Suppressor macrophage treated with lipopolysaccharide for 4 hours (primary cell): Measurements from ENCODE around the gene DPH7.
"Not testable (repeated sequence)": the region's sequence is repeated elsewhere in the genome, so short reads cannot be mapped to it uniquely, and the experiment has no call there.

Source experiments
- DNase-seq: peaks from one replicate; pipeline ENCODE4 v3.0.0-alpha.2; 2020

Gene DPH7

DNA sequence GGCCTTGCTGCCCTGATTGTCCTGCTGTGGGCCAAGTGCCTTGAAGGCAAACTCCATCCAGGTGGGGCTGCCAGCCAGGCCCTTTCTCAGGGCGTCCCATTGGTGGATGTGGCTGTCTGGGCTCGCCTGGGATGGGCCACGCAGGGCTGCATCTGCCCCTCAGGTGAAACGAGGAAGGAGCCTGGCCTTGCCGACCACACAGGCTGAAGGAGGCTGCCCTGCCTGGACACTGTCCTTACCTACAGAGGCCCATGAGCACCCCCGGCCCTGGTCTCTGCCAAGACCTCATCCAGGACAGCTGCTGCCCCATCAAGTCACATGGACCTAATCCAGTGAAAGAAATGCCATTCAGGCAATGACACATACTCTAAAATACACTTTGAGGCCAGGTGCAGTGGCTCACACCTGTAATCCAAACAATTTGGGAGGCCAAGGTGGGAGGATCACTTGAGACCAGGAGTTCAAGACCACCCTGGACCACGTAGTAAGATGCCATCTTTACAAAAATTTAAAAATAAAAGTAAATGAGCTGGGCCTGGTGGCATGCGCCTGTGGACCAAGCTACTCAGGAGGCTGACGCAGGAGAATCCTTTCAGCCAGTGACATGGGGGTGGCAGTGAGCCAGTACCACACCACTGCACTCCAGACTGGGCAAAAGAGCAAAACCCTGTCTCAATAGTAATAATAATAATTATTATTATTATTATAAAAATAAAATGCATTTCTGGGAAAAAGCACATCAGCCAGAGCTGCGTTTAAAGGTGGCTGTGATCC, 62.4 kb downstream of the DPH7 start:
- DNase-seq = no peak

DNA sequence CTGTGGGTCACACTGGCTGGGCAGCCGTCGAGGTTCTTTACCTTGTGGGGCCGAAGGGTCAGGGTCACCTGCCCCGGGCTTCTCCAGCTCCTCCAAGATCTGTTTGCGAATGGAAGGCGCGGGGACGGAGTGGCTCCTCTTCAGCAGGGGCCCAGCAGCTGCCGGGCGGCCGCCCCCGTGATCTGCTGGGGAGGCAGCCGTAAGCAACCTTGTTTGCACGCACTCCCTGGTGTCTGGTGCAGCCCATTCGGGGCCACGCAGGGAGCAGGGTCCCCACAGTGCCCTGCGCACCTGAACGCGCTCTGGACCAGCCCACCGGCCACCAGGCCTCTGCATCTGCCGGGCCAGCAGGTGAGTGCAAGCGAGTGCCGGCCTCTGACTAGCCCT, 63.4 kb downstream of the DPH7 start:
- DNase-seq = no peak

DNA sequence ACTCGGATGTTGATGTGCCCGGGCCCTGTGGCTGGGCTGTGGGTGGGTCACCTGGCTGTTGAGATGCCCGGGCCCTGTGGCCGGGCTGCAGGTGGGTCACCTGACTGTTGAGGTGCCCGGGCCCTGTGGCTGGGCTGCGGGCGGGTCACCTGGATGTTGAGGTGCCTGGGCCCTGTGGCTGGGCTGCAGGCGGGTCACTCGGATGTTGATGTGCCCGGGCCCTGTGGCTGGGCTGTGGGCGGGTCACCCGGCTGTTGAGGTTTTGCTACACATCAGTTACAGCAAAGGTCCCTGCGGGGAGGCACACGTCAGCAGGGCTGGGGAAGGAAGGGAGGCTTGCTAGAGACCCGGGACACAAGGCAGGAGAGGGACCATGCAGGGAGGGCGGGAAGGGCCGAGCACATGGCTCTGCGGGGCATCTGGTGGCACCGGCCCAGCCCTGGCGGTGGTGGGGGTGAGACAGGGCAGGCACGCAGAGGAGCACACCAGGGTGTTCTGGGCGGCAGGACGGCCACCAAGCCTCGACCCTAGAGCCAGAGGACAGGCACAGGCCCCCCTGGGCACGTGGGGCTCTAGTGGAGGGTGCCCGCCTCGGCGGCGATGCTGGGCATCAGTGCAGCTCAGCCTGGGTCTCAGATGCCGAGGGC, 63.9 kb downstream of the DPH7 start:
- DNase-seq = no peak

DNA sequence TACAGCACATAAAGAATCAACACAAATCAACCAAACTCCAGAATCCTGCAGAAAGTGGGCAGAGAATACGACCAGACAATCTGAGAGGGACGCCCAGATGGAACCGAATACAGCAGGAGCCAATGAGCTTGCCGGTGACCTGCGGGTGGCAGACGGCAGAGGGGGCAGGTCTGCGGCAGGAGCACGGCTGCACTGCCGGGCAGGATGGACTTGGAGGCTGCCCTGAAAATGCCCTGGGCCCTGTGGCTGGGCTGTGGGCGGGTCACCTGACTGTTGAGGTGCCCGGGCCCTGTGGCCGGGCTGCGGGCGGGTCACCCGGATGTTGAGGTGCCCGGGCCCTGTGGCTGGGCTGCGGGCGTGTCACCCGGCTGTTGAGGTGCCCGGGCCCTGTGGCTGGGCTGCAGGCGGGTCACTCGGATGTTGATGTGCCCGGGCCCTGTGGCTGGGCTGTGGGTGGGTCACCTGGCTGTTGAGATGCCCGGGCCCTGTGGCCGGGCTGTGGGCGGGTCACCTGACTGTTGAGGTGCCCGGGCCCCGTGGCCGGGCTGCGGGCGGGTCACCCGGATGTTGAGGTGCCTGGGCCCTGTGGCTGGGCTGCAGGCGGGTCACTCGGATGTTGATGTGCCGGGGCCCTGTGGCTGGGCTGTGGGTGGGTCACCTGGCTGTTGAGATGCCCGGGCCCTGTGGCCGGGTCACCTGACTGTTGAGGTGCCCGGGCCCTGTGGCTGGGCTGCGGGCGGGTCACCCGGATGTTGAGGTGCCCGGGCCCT, 64.7 kb downstream of the DPH7 start:
- not testable (repeated sequence) for DNase-seq

DNA sequence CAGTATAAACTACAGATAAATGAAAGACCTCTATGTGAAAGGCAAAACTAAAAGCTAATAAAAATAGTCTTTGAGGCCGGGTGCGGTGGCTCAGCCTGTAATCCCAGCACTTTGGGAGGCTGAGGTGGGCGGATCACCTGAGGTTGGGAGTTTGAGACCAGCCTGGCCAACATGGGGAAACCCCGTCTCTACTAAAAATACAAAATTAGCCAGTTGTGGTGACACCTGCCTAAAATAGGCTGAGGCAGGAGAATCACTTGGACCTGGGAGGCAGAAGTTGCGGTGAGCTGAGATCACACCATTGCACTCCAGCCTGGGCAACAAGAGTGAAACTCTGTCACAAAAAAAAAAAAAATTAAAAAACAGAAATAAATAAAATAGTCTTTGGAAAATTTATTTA, 65.6 kb downstream of the DPH7 start:
- not testable (repeated sequence) for DNase-seq

DNA sequence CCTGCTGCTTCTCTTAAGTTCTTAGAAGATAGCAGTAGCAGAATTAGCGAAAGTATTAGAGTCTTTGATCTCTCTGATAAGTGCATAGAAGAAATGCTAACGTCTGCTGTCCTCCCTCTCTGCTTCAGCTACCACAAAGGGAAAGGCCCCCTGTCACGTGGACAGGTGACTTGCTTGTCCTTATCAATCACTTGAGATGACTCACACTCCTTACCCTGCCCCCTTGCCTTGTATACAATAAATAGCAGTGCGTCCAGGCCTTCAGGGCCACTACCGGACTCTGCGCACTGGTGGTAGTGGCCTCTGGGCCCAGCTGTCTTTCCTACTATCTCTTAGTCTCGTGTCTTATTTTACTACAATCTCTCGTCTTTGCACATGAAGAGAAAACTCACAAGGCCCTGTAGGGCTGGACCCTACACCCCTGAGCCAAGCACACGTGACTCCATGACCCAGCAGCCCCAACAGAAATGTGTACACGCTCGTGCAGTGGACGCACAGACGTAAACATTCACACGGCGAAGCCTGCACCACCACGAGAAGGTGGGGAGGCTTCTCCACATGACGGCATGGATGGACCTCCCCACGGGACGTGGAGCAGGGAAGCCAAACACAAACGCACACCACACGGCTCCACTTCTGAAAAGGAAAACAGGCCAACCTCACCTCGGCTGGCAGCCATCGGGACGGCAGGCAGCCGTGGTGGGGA, 66.8 kb downstream of the DPH7 start:
- no peak for DNase-seq

DNA sequence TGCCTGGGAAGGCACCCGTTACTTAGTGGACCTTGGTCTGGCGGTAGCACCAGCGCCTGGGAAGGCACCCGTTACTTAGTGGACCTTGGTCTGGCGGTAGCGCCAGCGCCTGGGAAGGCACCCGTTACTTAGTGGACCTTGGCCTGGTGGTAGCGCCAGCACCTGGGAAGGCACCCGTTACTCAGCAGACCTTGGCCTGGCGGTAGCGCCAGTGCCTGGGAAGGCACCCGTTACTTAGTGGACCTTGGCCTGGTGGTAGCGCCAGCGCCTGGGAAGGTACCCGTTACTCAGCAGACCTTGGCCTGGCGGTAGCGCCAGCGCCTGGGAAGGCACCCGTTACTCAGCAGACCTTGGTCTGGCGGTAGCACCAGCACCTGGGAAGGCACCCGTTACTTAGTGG, 67.6 kb downstream of the DPH7 start:
- not testable (repeated sequence) for DNase-seq

DNA sequence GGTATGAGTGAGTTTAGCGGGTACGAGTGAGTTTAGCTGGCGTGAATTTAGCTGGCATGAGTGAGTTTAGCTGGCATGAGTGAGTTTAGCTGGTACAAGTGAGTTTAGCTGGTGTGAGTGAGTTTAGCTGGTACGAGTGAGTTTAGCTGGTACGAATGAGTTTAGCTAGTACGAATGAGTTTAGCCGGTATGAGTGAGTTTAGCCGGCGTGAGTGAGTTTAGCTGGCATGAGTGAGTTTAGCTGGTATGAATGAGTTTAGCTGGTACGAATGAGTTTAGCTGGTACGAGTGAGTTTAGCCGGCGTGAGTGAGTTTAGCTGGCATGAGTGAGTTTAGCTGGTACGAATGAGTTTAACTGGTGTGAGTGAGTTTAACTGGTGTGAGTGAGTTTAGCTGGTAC, 69.5 kb downstream of the DPH7 start:
- no peak for DNase-seq

DNA sequence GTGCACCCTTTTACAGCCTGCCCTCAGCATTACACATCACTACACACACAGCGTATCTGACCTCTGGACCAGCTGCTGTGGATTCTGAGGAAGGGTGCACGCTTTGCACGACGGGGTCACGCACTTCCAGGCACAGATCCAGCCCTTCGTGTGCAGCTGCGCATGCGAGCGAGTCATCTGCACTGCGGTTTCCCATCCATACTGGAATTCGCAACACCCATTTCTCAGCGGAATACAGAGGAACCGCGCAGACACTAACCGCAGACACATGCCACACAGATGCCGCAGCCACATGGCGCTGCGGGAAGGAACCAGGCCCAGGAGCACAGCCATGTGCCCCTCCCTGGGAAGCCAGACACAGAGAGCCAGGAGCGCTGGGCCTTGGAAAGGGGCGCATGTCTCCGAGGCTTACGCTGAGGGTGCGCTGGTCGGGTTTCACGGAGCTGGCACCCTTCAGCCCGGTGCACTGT, 72.0 kb downstream of the DPH7 start:
- DNase-seq = no peak

DNA sequence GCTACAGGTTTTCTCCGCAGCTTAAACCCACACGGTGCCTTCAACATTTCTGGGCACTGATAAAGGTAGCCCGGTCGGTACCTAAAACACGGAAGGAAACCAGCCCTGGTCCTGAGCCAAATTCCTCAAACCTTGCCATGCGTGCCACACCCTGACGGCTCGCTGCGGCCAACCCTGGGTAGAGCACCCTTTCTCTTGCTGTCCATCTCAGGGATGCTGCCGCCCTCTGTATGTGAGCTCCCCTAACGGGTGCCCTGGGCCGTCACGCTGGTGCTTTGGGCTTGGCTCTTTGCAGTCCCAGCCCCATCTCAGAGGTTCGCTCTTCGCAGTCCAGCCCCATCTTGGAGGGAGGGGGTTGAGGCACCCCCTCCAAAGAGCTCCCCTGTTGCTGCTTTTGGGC, 72.5 kb downstream of the DPH7 start:
- DNase-seq = no peak

DNA sequence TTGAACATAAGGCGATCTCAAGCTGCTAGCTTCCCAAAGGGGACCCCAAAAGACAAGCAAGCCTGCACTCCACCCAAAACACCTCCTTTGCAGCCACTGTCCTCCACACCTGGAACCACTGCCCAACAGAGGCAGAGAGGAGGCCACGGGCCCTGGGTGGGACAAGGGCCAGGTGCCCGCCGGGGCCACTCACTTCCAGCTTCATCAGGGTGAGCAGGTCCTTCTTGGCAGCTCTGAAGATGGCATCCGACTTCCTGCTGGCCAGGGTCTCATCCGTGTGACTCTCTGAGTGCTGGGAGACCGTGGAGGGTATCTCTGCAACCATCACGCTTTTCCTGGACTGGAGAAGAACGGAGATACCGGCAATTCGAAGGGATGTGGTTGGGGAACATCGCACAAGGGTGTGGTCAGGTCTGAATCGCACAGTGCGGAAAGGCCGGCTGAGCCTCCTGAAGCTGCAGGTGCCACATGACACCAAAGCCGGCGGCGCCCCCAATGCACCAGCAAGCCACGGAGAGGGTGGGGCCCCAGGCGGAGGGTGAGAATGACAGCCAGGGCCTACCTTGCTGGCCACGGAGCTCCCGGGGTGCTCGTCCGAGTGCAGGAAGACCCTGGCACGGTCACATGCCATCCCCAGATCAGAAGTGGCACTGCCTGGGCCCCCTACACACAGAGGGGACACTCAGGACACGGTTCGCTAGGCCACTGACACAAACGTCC, 73.1 kb downstream of the DPH7 start:
- DNase-seq = no peak
